ENCODE data around the gene H6PD.

DNA sequence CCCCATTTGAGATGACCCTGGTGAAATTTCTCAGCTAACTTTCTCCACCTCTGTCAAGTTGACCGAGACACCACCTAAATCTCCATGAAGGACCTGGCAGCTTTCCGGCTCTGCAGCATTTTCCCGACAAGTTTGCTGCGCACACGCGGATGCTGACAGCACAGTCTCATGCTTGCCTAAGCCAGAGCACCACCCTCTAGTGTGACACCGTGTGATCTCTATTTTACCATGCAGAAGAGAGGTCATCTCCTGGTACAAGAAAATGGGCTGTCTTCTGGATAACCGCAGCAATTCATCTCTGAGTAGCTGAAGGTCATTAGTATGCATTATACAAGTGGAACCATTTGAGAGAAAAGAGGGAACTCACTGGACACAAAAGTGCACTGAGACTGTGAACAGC is 38.9 kb upstream of the H6PD start:
- TF ChIP-seq, protein P1, sequence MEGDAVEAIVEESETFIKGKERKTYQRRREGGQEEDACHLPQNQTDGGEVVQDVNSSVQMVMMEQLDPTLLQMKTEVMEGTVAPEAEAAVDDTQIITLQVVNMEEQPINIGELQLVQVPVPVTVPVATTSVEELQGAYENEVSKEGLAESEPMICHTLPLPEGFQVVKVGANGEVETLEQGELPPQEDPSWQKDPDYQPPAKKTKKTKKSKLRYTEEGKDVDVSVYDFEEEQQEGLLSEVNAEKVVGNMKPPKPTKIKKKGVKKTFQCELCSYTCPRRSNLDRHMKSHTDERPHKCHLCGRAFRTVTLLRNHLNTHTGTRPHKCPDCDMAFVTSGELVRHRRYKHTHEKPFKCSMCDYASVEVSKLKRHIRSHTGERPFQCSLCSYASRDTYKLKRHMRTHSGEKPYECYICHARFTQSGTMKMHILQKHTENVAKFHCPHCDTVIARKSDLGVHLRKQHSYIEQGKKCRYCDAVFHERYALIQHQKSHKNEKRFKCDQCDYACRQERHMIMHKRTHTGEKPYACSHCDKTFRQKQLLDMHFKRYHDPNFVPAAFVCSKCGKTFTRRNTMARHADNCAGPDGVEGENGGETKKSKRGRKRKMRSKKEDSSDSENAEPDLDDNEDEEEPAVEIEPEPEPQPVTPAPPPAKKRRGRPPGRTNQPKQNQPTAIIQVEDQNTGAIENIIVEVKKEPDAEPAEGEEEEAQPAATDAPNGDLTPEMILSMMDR (IDR thresholded peaks at IDR 0.05; ENCODE audit: insufficient read depth, low read length) = no peak
- TF ChIP-seq POLR2AphosphoS5 (IDR thresholded peaks at IDR 0.05; ENCODE audit: low read depth) = no peak
